Stromal cell of bone marrow (primary cell): Measurements from ENCODE around the gene LRBA.
"Not testable (repeated sequence)": the region's sequence is repeated elsewhere in the genome, so short reads cannot be mapped to it uniquely, and the experiment has no call there.

ENCODE experiments used
- DNase-seq: peaks from one replicate; pipeline ENCODE4 v3.0.0-alpha.2; 2012; ENCODE audit warnings: low read depth

The LRBA gene, protein sequence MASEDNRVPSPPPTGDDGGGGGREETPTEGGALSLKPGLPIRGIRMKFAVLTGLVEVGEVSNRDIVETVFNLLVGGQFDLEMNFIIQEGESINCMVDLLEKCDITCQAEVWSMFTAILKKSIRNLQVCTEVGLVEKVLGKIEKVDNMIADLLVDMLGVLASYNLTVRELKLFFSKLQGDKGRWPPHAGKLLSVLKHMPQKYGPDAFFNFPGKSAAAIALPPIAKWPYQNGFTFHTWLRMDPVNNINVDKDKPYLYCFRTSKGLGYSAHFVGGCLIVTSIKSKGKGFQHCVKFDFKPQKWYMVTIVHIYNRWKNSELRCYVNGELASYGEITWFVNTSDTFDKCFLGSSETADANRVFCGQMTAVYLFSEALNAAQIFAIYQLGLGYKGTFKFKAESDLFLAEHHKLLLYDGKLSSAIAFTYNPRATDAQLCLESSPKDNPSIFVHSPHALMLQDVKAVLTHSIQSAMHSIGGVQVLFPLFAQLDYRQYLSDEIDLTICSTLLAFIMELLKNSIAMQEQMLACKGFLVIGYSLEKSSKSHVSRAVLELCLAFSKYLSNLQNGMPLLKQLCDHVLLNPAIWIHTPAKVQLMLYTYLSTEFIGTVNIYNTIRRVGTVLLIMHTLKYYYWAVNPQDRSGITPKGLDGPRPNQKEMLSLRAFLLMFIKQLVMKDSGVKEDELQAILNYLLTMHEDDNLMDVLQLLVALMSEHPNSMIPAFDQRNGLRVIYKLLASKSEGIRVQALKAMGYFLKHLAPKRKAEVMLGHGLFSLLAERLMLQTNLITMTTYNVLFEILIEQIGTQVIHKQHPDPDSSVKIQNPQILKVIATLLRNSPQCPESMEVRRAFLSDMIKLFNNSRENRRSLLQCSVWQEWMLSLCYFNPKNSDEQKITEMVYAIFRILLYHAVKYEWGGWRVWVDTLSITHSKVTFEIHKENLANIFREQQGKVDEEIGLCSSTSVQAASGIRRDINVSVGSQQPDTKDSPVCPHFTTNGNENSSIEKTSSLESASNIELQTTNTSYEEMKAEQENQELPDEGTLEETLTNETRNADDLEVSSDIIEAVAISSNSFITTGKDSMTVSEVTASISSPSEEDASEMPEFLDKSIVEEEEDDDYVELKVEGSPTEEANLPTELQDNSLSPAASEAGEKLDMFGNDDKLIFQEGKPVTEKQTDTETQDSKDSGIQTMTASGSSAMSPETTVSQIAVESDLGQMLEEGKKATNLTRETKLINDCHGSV (N-terminal part only)

DNA sequence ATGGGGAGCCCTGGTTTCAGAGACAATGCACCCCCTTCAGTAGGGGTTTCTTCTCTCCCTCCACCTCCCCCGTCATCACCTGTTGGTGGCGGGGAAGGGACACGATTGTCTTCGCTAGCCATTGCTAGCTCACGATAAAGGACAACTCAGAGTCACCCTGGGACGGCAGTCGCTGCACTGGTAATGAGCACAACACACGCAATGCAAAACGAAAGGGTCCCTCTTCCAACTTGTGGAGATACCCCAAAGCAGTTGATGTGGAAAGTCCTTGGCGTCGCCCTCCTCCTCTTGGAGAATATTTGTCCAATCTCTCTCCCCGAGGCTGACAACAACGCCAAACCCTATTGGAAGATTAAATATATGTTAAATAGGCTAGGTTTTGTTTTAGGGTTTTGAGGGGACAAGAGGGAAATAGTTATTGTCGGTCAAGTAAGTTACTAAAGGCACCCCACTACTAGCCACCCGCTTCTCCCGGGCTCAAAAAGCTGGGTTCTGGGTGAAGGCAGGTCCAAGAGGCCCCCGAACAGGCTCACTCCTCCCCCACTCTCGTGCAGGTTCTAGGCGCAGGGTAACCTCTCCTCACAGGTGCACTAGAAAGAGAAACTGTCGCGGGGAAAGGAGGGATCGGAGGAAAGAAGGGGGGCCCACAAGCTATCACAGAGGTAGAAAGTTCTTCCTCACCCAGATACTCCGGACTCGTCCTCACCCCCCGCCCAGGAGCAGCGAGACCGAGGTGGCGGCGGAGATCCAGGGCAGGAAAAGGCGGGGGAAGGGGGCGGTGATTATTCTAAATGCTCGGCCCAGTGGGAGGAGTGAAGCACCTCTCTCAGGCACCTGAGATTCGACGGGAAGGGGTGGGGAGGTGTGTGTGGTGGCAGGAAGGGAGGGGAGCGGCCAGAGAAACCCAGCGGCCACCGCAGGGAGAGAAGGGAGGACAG lies at the start of gene LRBA:
Gene LRBA (minus strand): TSS at position 764 of the 938 bp plus-strand sequence. CDS start 642 bp downstream, at position 122.
- no peak for DNase-seq

DNA sequence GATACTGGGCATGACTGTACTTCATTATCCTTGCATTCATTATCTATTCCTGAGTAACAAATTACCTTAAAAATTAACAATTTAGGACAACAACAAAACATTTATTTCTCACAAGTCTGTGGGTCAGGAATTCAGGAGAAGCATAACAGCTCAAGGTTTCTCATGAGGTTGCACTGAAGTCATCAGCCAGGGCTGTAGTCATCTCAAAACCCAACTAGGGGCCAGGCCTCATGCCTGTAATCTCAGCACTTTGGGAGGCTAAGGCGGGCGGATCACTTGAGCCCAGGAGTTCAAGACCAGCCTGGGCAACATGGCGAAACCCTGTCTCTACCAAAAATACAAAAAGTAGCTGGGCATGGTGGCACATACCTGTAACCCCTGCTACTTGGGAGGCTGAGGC lies 48.1 kb upstream of the LRBA start:
- not testable (repeated sequence) for DNase-seq

DNA sequence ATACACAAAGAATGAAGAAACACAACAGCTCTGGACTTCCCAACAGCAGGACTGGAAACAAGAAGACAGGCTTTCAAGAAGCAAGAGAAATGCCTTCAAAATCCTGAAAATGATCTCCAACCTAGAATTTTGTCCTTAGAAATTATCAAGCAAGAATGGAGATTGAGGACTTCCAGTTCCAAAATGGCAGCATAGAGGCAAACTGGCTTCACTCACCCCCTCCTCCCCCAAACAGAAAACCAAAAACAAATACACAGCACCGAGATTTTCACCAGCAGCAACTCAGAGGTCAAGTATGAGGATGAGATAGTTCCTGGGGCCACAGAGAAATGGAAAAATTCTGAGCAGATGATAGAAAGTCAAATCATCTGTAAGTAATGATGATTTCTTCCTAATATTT lies 40.5 kb upstream of the LRBA start:
- DNase-seq: no peak

DNA sequence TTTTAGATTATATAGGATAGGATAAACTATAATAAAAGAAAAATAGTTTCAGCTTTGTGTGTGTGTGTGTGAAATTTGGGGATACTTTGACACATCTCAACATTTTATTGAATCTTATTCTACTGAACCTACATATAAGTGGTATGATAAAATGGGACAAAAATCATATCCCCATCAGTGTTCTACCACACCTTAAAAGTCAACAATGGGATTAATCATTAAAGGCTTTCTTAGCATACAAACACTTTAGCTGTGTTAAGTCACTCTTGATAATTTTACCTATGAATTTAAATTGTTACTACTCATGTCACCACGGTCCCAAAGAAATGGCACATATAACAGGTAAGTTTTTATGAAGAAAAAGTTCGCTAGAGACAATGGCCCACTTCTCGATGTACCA lies 37.7 kb upstream of the LRBA start:
- DNase-seq: no peak

DNA sequence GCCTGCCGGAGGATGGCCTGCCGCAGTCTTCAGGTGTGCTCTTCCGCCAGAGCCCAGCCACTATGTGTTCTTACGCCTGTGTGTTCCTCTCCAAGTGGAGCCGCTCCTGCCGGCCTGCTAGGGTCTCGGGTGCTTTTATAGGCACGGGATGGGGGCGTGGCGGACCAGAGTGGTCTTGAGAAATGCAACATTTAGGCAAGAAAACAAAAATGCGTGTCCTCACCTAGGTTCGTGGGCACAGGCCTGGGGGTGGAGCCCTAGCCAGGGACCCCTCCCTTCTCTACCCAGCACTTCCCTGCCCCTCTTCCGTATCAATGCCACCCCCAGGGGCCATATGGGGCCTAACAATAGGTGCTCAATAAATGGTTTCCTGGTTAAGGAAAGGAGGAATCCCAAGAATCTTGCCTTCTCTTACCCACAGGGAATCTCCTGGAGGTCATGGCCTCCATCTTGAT lies 34.4 kb upstream of the LRBA start:
- no peak for DNase-seq

DNA sequence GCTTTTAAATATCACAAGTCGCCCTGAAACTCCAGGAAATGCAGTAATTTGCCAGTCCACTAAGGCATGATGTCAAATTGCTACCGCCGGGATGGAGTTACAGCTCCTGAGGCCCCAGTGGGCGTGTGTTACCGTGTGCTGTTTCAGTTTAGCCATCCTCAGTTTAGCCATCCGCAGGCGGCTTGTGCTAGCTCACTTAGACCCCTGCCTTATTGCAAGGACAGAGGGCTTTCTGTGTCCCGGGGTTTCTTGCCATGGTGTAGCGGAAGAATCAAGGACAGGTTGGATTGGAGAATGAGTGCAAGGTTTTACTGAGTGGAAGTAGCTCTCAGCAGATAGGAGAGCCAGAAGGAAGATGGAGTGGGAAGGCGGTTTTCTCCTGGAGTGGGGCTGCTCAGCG lies 33.8 kb upstream of the LRBA start:
- no peak for DNase-seq

DNA sequence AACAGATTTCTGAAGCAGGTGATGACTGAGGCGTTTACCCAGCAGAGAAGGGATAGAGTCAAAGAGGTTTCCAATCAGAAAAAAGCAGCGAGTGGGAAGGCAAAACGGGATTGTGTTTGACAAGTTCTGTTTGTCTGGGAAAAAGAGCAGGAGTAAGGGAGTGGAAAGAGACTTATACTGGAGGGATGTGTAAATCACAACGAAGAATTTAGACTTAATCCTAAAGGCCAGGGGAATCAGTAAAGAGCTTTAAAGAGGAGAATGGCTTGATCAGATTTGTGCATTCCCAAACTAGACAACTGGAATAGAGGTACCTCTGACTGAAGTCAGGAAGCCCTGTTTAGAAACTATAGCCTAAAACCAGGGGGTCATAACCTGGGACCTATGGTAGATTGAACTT lies 31.5 kb upstream of the LRBA start:
- no peak for DNase-seq

DNA sequence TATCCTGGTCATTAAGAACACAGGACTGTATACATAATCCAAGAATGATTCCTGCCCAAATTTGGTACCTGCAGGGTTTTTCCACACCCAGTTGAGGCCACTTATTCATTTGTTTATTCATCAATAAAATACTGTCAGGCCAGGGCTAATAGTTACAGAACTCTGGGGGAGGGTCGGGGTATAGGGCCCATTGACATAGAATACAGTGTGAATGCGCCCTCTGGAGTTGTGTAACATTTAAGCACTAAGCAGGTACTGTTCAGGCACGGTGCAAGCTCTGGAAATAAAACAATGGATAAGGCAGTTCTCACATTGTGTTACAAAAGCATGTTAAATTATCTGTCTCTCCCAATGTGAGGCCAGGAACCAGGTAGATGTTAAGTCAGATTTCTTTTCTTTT lies 30.8 kb upstream of the LRBA start:
- no peak for DNase-seq

DNA sequence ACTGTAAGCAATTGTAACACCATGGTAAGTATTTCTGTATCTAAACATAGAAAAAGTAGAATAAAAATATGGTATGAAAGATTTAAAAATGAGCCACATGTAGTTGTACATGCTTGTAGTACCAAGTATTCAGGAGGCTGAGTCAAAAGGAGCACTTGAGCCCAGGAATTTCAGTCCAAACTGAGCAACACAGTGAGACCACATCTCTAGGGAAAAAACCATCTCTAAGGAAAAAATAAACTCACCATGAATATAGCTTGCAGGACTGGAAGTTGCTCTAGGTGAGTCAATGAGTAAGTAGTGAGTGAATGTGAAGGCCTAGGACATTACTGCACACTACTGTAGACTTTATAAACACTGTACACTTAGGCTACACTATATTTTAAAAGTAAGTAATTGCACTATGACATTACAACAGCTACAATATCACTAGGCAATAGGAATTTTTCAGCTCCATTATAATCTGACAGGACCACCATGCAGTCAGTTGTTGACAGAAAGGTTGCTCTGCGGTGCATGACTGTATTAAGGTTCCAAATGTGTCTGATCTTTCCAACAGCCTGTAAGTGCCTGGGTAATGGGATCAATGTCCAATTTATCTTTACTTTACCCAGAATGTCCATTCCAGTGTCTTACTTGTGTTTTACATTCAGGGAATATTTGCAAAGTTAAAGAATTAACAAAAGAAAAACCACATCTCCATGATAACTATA lies 28.9 kb upstream of the LRBA start:
- peak; percentile 3 for DNase-seq

DNA sequence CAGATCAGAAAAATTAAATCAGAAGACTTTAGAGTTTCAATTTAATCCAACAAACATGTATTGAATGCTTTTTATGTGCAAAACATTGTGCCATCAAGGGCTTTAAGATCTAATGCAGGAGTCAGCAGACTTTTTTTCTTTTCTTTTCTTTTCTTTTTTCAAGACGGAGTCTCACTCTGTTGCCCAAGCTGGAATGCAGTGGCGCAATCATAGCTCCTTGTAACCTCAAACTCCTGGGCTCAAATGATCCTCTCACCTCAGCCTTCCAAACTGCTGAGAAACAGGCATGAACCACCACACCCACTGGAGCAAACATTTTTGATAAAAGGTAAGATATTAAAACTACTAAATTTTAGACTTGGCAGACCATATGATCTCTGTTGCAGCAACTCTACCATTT lies 24.6 kb upstream of the LRBA start:
- no peak for DNase-seq

DNA sequence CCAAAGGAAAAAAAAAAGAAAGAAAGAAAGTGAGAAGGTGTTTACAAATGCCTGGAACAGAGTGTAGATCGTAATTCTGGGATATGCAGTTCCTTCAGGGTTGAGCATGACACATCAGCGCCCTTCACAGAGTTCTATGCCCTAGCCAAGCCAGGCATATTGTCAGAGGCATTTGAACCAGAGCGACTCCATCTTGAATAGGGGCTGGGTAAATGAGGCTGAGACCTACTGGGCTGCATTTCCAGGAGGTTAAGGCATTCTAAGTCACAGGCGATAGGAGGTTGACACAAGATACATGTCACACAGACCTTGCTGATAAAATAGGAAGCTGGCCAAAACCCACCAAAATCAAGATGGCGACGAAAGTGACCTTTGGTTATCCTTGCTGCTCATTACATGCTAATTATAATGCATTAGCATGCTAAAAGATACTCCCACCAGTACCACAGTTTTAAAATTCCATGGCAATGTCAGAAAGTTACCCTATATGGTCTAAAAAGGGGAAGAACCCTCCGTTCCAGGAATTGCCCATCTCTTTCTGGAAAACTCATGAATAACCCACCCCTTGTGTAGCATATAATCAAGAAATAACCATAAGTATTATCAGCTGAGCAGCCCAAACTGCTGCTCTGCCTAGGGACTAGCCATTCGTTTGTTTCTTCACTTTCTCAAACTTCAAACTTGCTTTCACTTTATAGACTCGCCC lies 23.5 kb upstream of the LRBA start:
- no peak for DNase-seq

DNA sequence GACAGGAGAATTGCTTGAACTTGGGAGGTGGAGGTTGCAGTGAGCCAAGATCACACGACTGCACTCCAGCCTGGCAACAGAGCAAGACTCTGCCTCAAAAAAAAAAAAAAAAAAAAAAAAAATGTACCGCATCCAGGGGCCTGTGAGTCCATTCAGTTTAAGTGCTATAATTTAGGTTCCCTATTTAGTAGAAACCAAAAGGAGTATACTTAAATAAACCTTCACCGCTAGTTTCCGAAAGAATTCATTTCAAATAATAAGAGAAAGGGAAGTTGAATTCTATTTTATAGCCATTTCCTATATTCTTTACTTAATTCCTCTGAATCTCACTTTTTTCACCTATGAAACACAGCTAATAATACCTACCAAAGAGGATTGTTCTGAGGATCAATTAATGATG lies 20.8 kb upstream of the LRBA start:
- DNase-seq: no peak

DNA sequence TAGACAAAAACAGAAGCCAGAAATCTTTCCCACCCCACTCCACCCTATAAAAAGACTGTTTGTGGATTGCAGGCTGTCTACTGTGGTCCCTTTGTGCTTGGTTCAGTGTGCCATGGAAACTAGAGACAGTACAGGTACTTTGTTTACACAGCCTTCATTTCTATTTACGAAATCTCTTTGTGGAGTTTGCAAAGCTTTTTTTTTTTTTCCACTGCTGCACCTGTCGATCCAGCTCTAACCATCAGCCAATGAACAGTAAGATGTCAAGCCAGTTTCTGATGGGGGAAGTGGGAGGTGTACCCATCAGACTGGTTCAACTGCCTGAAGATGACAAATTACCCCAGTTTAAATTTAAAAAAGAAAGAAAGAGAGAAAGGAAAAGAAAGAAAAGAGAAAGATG lies 20.2 kb upstream of the LRBA start:
- no peak for DNase-seq

DNA sequence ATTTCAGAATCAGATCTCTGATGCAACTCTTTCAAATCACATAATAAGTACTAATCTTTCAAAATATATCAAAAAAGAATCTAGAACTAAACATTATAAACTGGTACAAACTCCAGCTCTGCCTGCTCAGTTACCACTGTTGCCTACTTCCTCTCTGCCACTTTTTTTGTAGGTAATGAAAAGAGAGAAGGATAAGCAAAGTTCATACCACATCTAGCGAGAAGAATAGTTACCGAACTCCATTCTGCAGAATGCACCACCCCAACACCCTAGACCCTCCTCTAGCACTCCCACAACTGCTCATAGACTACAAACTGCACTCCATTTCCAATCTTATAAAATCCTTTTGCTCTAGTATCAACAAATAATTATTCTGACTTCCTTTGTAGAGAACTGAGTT lies 19.7 kb upstream of the LRBA start:
- DNase-seq: no peak

DNA sequence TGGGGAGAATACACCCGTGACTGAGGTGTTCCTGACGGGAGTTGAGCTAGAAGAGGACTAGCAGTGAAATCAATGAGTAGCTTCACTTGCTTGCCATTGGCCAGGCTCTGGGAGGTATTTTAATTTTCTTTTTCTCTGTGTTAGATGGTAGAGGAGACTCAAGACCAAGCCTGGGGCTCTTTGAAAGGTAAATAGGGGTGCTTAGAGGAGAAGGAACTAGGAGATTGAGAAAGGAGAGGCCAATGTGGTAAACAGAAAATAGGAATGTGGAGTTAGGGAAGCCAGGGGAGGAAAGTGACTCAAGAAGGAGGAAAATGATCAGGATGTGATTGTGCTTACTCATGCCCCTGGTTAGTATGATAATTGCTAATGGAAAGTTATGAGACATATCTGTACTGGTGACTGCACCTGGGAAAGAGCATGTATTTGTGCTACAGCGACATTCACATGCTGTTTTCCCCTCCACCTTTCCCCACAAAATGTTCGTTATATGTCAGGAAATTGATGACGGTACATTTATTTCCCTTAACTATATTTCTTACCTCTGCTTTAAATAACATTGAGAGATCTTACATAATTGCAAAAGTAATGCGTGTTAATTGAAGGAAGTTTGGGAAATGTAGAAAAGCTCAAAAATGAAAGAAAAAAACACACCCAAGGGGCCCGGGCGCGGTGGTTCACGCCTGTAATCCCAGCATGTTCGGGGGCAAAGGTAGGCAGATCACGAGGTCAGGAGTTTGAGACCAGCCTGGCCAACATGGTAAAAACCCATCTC lies 16.9 kb upstream of the LRBA start:
- DNase-seq: peak; percentile 54

DNA sequence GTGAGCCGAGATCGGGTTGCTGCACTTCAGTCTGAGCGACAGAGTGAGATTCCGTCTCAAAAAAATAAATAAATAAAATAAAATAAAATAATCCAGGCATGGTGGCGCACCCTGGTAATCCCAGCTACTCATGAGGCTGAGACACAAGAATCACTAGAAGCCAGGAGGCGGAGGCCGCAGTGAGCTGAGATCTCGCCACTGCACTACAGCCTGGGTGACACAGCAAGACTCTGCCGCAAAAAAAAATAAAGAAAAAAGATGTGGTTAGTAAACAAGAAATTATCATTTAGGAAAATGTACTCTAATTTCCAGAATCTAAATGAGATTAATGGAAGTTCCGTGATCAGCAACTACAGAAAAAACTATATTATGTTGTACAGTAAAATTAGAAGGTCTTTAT lies 14.5 kb upstream of the LRBA start:
- DNase-seq: no peak

DNA sequence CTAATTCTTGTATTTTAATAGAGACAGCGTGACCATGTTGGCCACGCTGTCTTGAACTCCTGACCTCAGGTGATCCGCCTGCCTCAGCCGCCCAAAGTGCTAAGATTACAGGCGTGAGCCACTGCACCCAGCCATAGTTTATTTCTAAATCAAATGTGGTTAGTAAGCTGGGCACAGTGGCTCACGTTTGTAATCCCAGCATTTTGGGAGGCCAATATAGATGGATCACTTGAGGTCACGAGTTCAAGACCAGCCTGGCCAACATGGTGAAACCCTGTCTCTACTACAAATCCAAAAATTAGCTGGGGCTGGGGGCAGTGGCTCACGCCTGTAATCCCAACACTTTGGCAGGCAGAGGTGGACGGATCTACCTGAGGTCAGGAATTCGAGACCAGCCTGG lies 13.9 kb upstream of the LRBA start:
- DNase-seq: not testable (repeated sequence)

DNA sequence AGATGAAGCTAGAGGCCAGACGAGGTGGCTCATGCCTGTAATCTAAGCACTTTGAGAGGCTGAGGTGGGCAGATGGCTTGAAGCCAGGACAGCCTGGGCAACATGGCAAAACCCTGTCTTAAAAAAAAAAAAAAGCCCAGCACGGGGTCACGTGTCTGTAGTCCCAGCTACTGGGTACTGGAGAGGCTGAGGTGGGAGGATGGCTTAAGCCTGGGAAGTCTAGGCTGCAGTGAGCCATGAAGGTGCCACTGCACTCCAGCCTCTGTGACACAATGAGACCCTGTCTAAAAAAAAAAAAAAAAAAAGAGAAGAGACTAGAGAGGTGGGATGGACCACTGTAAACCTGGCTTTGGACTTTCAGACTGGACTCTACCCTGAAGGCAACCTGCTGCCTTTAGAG lies 10.7 kb upstream of the LRBA start:
- DNase-seq: no peak

DNA sequence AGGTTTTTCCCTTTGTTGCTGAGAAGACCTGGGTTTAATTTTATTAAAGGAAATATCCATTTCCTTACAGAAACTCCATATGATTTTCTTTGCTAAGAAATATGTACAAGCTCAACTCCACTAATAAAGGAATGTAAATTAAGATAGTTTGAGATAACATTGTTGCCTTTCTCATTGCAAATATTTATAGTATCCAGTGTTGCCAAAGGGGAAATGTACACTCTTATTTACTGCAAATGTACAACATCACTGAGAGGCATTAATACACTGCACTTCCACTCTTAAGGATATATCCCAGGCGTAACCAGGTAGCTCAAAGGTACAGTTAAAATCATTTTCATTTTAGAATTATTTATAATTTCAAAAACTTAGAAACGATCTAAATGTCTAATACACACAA lies 7.5 kb upstream of the LRBA start:
- no peak for DNase-seq
